ENCODE results near the gene TMC1. TPM values are rescaled to one million over a fixed set of nuclear protein-coding genes. Genes with fewer than 3 reads are reported as not detected.

TMC1 gene
- total and polyA plus RNA-seq, 8 donors, result 0.33 to 0.73 TPM; not detected in 6

GRCh38 chr9:72684615-72685014 is 163.2 kb downstream of the TMC1 start:
- H3K36me3 ChIP-seq, result no peaks in the 10 kb centered on the region

GRCh38 chr9:72685911-72686310 is 164.5 kb downstream of the TMC1 start:
- no peaks in the 10 kb centered on the region for H3K4me1 ChIP-seq
- H3K27me3 ChIP-seq, result no peaks in the 10 kb centered on the region
- H3K36me3 ChIP-seq, result no peaks in the 10 kb centered on the region
- no peak overlapping the region for H3K27ac ChIP-seq
- WGBS, 5 donors, result 64 to 77% (median 70%) methylated on average over 2 of the region's 2 CpGs
- no peak for DNase-seq
- intact Hi-C loops (cut with DNase I; ENCODE audit: low total_unique reads), result no loop called here
- no peaks in the 10 kb centered on the region for H3K9me3 ChIP-seq
- TF ChIP-seq CTCF (IDR thresholded peaks at IDR 0.05), result no peak
- TF ChIP-seq POLR2A (IDR thresholded peaks at IDR 0.05), result no peak
- TF ChIP-seq EP300 (IDR thresholded peaks at IDR 0.05), result no peak
- no peak for TF ChIP-seq POLR2AphosphoS5 (IDR thresholded peaks at IDR 0.05)
- no peak overlapping the region for H3K4me3 ChIP-seq

More at GRCh38 chr9:72684615-72685014, 163.2 kb downstream of the TMC1 start:
- Histone ChIP-seq H3K9me3 (no peaks in the 10 kb centered on the region), H3K27ac (no peak overlapping the region), H3K4me1 (no peaks in the 10 kb centered on the region), H3K4me3 (no peak overlapping the region), H3K27me3 (no peaks in the 10 kb centered on the region)
- intact Hi-C loops (cut with DNase I; ENCODE audit: low total_unique reads), result no loop called here
- WGBS, 5 donors, result 78 to 89% (median 84%) methylated on average over 2 of the region's 2 CpGs
- no peak for DNase-seq
- no peak for TF ChIP-seq POLR2AphosphoS5 (IDR thresholded peaks at IDR 0.05)
- TF ChIP-seq POLR2A (IDR thresholded peaks at IDR 0.05), result no peak
- no peak for TF ChIP-seq EP300 (IDR thresholded peaks at IDR 0.05)
- TF ChIP-seq CTCF (IDR thresholded peaks at IDR 0.05), result no peak

GRCh38 chr9:72687331-72687730 is 165.9 kb downstream of the TMC1 start:
- DNase-seq, result no peak
- TF ChIP-seq POLR2A (IDR thresholded peaks at IDR 0.05) (no peak), CTCF (IDR thresholded peaks at IDR 0.05) (no peak), POLR2AphosphoS5 (IDR thresholded peaks at IDR 0.05) (no peak), EP300 (IDR thresholded peaks at IDR 0.05) (no peak)

GRCh38 chr9:72691671-72692070 is 170.3 kb downstream of the TMC1 start:
- Histone ChIP-seq H3K36me3 (no peaks in the 10 kb centered on the region), H3K27ac (no peak overlapping the region), H3K4me1 (no peaks in the 10 kb centered on the region), H3K27me3 (no peaks in the 10 kb centered on the region), H3K4me3 (no peak overlapping the region), H3K9me3 (no peaks in the 10 kb centered on the region)
- intact Hi-C loops (cut with DNase I; ENCODE audit: low total_unique reads), result no loop called here
- no peak for DNase-seq
- TF ChIP-seq POLR2A (IDR thresholded peaks at IDR 0.05), result no peak
- no peak for TF ChIP-seq POLR2AphosphoS5 (IDR thresholded peaks at IDR 0.05)
- no peak for TF ChIP-seq CTCF (IDR thresholded peaks at IDR 0.05)
- no peak for TF ChIP-seq EP300 (IDR thresholded peaks at IDR 0.05)

More at GRCh38 chr9:72687331-72687730, 165.9 kb downstream of the TMC1 start:
- Histone ChIP-seq H3K4me3 (no peak overlapping the region), H3K9me3 (no peaks in the 10 kb centered on the region), H3K27ac (no peak overlapping the region), H3K36me3 (no peaks in the 10 kb centered on the region), H3K4me1 (no peaks in the 10 kb centered on the region), H3K27me3 (no peaks in the 10 kb centered on the region)
- intact Hi-C loops (cut with DNase I; ENCODE audit: low total_unique reads), result no loop called here

Measured in stomach (tissue), 9 donors.